Vagina (tissue), 2 donors: Measurements from ENCODE around the gene ACSL1.

ENCODE experiments used
- POLR2A ChIP-seq, 2 donors: fragments of 450-650 bp; IDR thresholded peaks; one replicate each; pipeline ENCODE4 v1.6.1; 2017; ENCODE audit warnings: antibody characterized with exemption in 2 of 2, mild to moderate bottlenecking in 2 of 2, moderate library complexity in 2 of 2
- POLR2AphosphoS5 ChIP-seq, 2 donors: sonication (generic); formaldehyde crosslinking; IDR thresholded peaks; one replicate each; pipeline ENCODE4 v1.9.0; 2017; ENCODE audit warnings: antibody characterized with exemption in 2 of 2, mild to moderate bottlenecking in 2 of 2, low read depth in 1 of 2; ENCODE audit not compliant: insufficient read depth in 1 of 2
- TF ChIP-seq, protein P1 (sequence below), 3 experiments: fragments of 450-650 bp in 2 of 3; fragments of 200-600 bp in 1 of 3; sonication (generic) in 1 of 3; IDR thresholded peaks; one replicate each; pipeline ENCODE4 v1.5.1; 2017 to 2019; ENCODE audit warnings: antibody characterized with exemption in 3 of 3, mild to moderate bottlenecking in 2 of 3, moderate library complexity in 2 of 3

DNA sequence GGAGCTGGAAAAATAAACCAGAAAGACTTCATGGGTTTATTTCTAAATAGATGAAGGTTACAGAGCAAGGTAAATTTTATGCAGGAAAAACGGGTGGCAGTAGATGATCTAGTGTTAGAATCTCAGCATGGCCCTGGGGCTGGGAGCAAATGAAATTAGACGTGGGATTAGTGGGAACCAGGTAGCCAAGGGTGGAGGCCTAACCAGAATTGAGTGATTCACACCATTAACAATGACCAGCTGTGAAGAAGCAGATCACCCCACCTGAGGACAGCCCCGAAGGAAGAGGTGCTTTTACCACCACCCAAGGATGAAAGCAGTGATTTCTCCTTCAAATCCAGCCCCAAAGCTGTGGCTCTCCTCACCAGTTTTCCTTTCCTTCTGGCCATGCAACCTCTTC lies 20.8 kb upstream of the ACSL1 start:
- TF ChIP-seq, protein P1, sequence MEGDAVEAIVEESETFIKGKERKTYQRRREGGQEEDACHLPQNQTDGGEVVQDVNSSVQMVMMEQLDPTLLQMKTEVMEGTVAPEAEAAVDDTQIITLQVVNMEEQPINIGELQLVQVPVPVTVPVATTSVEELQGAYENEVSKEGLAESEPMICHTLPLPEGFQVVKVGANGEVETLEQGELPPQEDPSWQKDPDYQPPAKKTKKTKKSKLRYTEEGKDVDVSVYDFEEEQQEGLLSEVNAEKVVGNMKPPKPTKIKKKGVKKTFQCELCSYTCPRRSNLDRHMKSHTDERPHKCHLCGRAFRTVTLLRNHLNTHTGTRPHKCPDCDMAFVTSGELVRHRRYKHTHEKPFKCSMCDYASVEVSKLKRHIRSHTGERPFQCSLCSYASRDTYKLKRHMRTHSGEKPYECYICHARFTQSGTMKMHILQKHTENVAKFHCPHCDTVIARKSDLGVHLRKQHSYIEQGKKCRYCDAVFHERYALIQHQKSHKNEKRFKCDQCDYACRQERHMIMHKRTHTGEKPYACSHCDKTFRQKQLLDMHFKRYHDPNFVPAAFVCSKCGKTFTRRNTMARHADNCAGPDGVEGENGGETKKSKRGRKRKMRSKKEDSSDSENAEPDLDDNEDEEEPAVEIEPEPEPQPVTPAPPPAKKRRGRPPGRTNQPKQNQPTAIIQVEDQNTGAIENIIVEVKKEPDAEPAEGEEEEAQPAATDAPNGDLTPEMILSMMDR (IDR thresholded peaks at IDR 0.05) = no peak
- no peak for TF ChIP-seq POLR2A (IDR thresholded peaks at IDR 0.05)
- no peak for TF ChIP-seq POLR2AphosphoS5 (IDR thresholded peaks at IDR 0.05; ENCODE audit: insufficient read depth in 1 of 2, low read depth in 1 of 2)
